ENCODE data around the gene GLRX5.

Gene GLRX5

GRCh38 chr14:95536036-95536593, 1.3 kb downstream of the GLRX5 start:
- DNase-seq, result no peak

GRCh38 chr14:95536671-95537070, 1.8 kb downstream of the GLRX5 start:
- DNase-seq, result no peak

- no peak for DNase-seq
Measured at GRCh38 chr14:95537298-95538089, 2.6 kb downstream of the GLRX5 start.

GRCh38 chr14:95538801-95539509, 4.1 kb downstream of the GLRX5 start:
- no peak for DNase-seq

GRCh38 chr14:95540236-95540855, 5.5 kb downstream of the GLRX5 start:
- no peak for DNase-seq

GRCh38 chr14:95541346-95541745, 6.5 kb downstream of the GLRX5 start:
- no peak for DNase-seq

- DNase-seq, result no peak
Measured at GRCh38 chr14:95541932-95542930, 7.4 kb downstream of the GLRX5 start.

GRCh38 chr14:95543021-95543420, 8.2 kb downstream of the GLRX5 start:
- no peak for DNase-seq

- no peak for DNase-seq
Measured at GRCh38 chr14:95544588-95544987, 9.7 kb downstream of the GLRX5 start.

GRCh38 chr14:95545515-95546168, 10.8 kb downstream of the GLRX5 start:
- DNase-seq, result no peak

GRCh38 chr14:95547272-95547625, 12.4 kb downstream of the GLRX5 start:
- no peak for DNase-seq

- DNase-seq, result no peak
Measured at GRCh38 chr14:95547626-95548327, 12.9 kb downstream of the GLRX5 start.

- no peak for DNase-seq
Measured at GRCh38 chr14:95548328-95548929, 13.6 kb downstream of the GLRX5 start.

- no peak for DNase-seq
Measured at GRCh38 chr14:95549656-95550585, 15.1 kb downstream of the GLRX5 start.

GRCh38 chr14:95551435-95551834, 16.6 kb downstream of the GLRX5 start:
- no peak for DNase-seq

- DNase-seq, result no peak
Measured at GRCh38 chr14:95553141-95553540, 18.3 kb downstream of the GLRX5 start.

- DNase-seq, result no peak
Measured at GRCh38 chr14:95555053-95555452, 20.2 kb downstream of the GLRX5 start.

- no peak for DNase-seq
Measured at GRCh38 chr14:95557291-95557690, 22.4 kb downstream of the GLRX5 start.

- no peak for DNase-seq
Measured at GRCh38 chr14:95557832-95558231, 23.0 kb downstream of the GLRX5 start.

- no peak for DNase-seq
Measured at GRCh38 chr14:95559203-95559602, 24.4 kb downstream of the GLRX5 start.
